ENCODE measurements around the gene PCNX4. TPM values are rescaled to one million over a fixed set of nuclear protein-coding genes. Genes with fewer than 3 reads are reported as not detected.

Gene PCNX4
- total and polyA plus RNA-seq, 2 experiments from 2014 or later: 22.9 to 77.5 TPM

- no peak for TF ChIP-seq ZNF462 (CRISPR knock-in tag; IDR thresholded peaks at IDR 0.05)
- TF ChIP-seq STAT1 (IDR thresholded peaks at IDR 0.05; ENCODE audit: unreplicated experiment): no peak
- no peak for TF ChIP-seq CREB1 (CRISPR knock-in tag; IDR thresholded peaks at IDR 0.05; ENCODE audit: low read depth)
- TF ChIP-seq NANOG (IDR thresholded peaks at IDR 0.05; ENCODE audit: borderline replicate concordance): no peak
- TF ChIP-seq JUNB (IDR thresholded peaks at IDR 0.05; ENCODE audit: unreplicated experiment): no peak
- no peak for TF ChIP-seq ZNF331 (CRISPR knock-in tag; IDR thresholded peaks at IDR 0.05; ENCODE audit: low read depth)
Observed at GRCh38 chr14:60163693-60164092, 72.0 kb downstream of the PCNX4 start (continued).

- no peak overlapping the region for H3K27ac ChIP-seq (ENCODE audit: low read depth)
- H3K4me3 ChIP-seq: peak overlapping the region; percentile 67
- H3K27me3 ChIP-seq (ENCODE audit: insufficient read depth): peaks cover 15% of the 10 kb centered on the region; the same call in 1 of the 2 replicates
- DNase-seq (ENCODE audit: low spot score): no peak
- H3K36me3 ChIP-seq (ENCODE audit: insufficient read depth): no peaks in the 10 kb centered on the region
- Mint-ChIP-seq H3K9me3 (no peaks in the 10 kb centered on the region), H3K27ac (peak overlapping the region; percentile 81; the same call in 1 of the 2 replicates), H3K4me3 (peak overlapping the region; percentile 95), H3K27me3 (ENCODE audit: insufficient read depth, low read depth, poor library complexity) (peaks cover 3% of the 10 kb centered on the region), H3K36me3 (ENCODE audit: low read depth) (no peaks in the 10 kb centered on the region; the same call in 2 of the 3 replicates), H3K4me1 (peaks cover 22% of the 10 kb centered on the region)
- H3K9me2 ChIP-seq (ENCODE audit: insufficient read depth): no peaks in the 10 kb centered on the region
- ATAC-seq: no peak
- no peaks in the 10 kb centered on the region for H3F3A ChIP-seq (replicated peaks; ENCODE audit: low read depth)
- H4K20me1 ChIP-seq (replicated peaks; ENCODE audit: insufficient read depth): no peaks in the 10 kb centered on the region; the same call in 1 of the 2 replicates
- H3K4me1 ChIP-seq (ENCODE audit: insufficient read depth): peaks cover 28% of the 10 kb centered on the region
- H3K4me2 ChIP-seq: peak overlapping the region; percentile 89
- 0 out of 2 replicates have a peak, but pooled peaks cover 8% of the 10 kb centered on the region for H3K79me2 ChIP-seq (replicated peaks; ENCODE audit: insufficient read depth)
- peak overlapping the region; percentile 92 for H2AFZ ChIP-seq
- no peak for TF ChIP-seq CREB1 (CRISPR knock-in tag; IDR thresholded peaks at IDR 0.05; ENCODE audit: low read depth)
- TF ChIP-seq ZNF114 (CRISPR knock-in tag; IDR thresholded peaks at IDR 0.05): no peak
- TF ChIP-seq REST (IDR thresholded peaks at IDR 0.05; ENCODE audit: unreplicated experiment): no peak
- no peak for TF ChIP-seq EZH2phosphoT487 (IDR thresholded peaks at IDR 0.05; ENCODE audit: unreplicated experiment)
- no peak for TF ChIP-seq EZH2 (IDR thresholded peaks at IDR 0.05; ENCODE audit: low read depth, unreplicated experiment)
- TF ChIP-seq CTCF (conservative IDR thresholded peaks at IDR 0.05; ENCODE audit: low read depth in 2 of 2): no peak
Observed at GRCh38 chr14:60164404-60164711, 72.6 kb downstream of the PCNX4 start.
